Thyroid gland (tissue), 4 donors: ENCODE data around the gene MYO3A.

Source experiments
- CTCF ChIP-seq, 6 experiments: fragments of 200-600 bp in 3 of 6; fragments of 450-650 bp in 3 of 6; sonication (generic) in 3 of 6; IDR thresholded peaks; one replicate each; pipeline ENCODE4 v1.5.1; 2016 to 2019; ENCODE audit warnings: antibody characterized with exemption in 6 of 6, mild to moderate bottlenecking in 2 of 6, inconsistent platforms in 1 of 6, moderate library complexity in 1 of 6
- POLR2A ChIP-seq, 2 donors: fragments of 450-650 bp; IDR thresholded peaks; one replicate each; pipeline ENCODE4 v1.6.1; 2017; ENCODE audit warnings: antibody characterized with exemption in 2 of 2, mild to moderate bottlenecking in 2 of 2, moderate library complexity in 1 of 2

DNA sequence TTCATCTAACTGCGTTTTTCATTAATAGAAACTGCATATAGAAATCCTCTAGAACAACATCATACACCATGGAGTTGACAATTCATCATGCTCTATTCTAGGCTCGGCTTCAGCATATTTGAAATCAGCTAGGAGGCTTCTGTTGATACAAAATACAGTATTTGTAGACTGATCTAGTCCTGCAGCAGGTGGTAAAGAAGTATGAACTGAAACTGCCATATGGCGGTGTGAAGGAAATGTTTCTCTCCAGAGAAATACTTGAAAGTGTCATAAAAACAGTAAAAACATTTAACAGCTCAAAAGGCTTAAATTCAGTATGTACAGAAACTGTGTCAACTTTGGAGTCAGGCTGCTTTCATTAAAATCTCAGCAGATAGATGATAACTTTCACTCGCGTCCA, 32.0 kb upstream of the MYO3A start:
- no peak for TF ChIP-seq CTCF (IDR thresholded peaks at IDR 0.05)
- TF ChIP-seq POLR2A (IDR thresholded peaks at IDR 0.05) = no peak
